GM10266 (cell line): ENCODE measurements around the gene MRPS34.

ENCODE experiments used
- DNase-seq: peaks from one replicate; pipeline ENCODE4 v3.0.0; 2012; ENCODE audit errors: extremely low spot score
- CTCF ChIP-seq: IDR thresholded peaks from 2 replicates; pipeline ENCODE4 v1.5.1; 2012; ENCODE audit warnings: mild to moderate bottlenecking, low read depth; ENCODE audit not compliant: control insufficient read depth, insufficient read depth; ENCODE audit errors: missing control alignments

The MRPS34 gene

GRCh38 chr16:1767116-1767994, 5.6 kb downstream of the MRPS34 start:
- no peak for DNase-seq
- TF ChIP-seq CTCF, result no peak

GRCh38 chr16:1766701-1767100, 6.2 kb downstream of the MRPS34 start:
- DNase-seq, result no peak
- no peak for TF ChIP-seq CTCF

GRCh38 chr16:1766231-1766630, 6.7 kb downstream of the MRPS34 start:
- TF ChIP-seq CTCF, result no peak
- no peak for DNase-seq

- TF ChIP-seq CTCF, result no peak
- no peak for DNase-seq
These were observed 7.1 kb downstream of the MRPS34 start for GRCh38 chr16:1765826-1766225.

GRCh38 chr16:1764971-1765370, 8.0 kb downstream of the MRPS34 start:
- DNase-seq, result no peak
- TF ChIP-seq CTCF, result no peak

- TF ChIP-seq CTCF, result no peak
- no peak for DNase-seq
These were observed 9.1 kb downstream of the MRPS34 start for GRCh38 chr16:1763521-1764511.
